A549 (cell line): ENCODE measurements around the gene ST3GAL5. TPM values are rescaled to one million over a fixed set of nuclear protein-coding genes. Genes with fewer than 3 reads are reported as not detected.

Source experiments
- ATAC-seq, 2 experiments: fragments of 200-7000 bp in 1 of 2; fragments of >200 bp in 1 of 2; cut with Nextera tagmentation in 1 of 2; cut with Tn5 transposase in 1 of 2; 3 replicates each; pipeline versions ENCODE4 v1.8.0 to v1.9.1; 2018 to 2020; ENCODE audit warnings: mild to moderate bottlenecking in 1 of 2, moderate library complexity in 1 of 2
- CTCF ChIA-PET: fragments of 300-600 bp; sonication (Branson Sonifier 250); formaldehyde crosslinking; extraction: SDS; loops from one replicate; lab custom pipeline; 2021; ENCODE audit warnings: antibody characterized with exemption, inconsistent platforms; lab: Yijun Ruan, JAX
- POLR2A ChIA-PET: fragments of 350-600 bp; formaldehyde crosslinking; extraction: SDS; loops from one replicate; lab custom pipeline; 2021; ENCODE audit warnings: antibody characterized with exemption, inconsistent platforms; lab: Yijun Ruan, JAX
- DNase-seq, 2 experiments: peaks; one replicate each; pipeline versions ENCODE4 v3.0.0 to v3.0.0-alpha.2; 2011 to 2016; ENCODE audit warnings: low read depth in 1 of 2, low spot score in 1 of 2
- FAIRE-seq: peaks from 2 replicates; lab custom pipeline; 2011; peaks lifted over from hg19 to GRCh38; lab: Jason Lieb, UNC
- H3K27ac ChIP-seq, 2 experiments: fragments of >200 bp; sonication (Bioruptor Twin); formaldehyde crosslinking; 3 replicates each; pipeline ENCODE4 v1.5.1; 2016 to 2017
- H3K4me1 ChIP-seq: fragments of >200 bp; sonication (Bioruptor Twin); formaldehyde crosslinking; 3 replicates; pipeline ENCODE4 v1.6.1; 2016
- H3K4me2 ChIP-seq: fragments of >200 bp; sonication (Bioruptor Twin); formaldehyde crosslinking; 3 replicates; pipeline ENCODE4 v1.6.1; 2016
- H3K4me3 ChIP-seq: fragments of >200 bp; sonication (Bioruptor Twin); formaldehyde crosslinking; 3 replicates; pipeline ENCODE4 v1.5.1; 2016
- H3K9me3 ChIP-seq: fragments of >200 bp; sonication (Bioruptor Twin); formaldehyde crosslinking; 3 replicates; pipeline ENCODE4 v1.6.1; 2016
- CBX8 ChIP-seq: fragments of 200-600 bp; sonication (generic); IDR thresholded peaks from 2 replicates; pipeline ENCODE4 v1.6.1; 2016
- CEBPB ChIP-seq, 2 experiments: fragments of >200 bp in 1 of 2; sonication (Bioruptor Twin) in 1 of 2; formaldehyde crosslinking in 1 of 2; IDR thresholded peaks; 2 replicates each; pipeline ENCODE4 v1.6.1; 2012 to 2016
- CHD2 ChIP-seq: fragments of 150-350 bp; IDR thresholded peaks from 2 replicates; pipeline ENCODE4 v1.6.1; 2014; ENCODE audit warnings: low read length; ENCODE audit not compliant: partially characterized antibody
- CHD4 ChIP-seq: fragments of 200-600 bp; sonication (generic); IDR thresholded peaks from 2 replicates; pipeline ENCODE4 v1.6.1; 2016; ENCODE audit warnings: antibody characterized with exemption, mild to moderate bottlenecking, borderline replicate concordance
- EHF ChIP-seq: fragments of 250-450 bp; sonication (Bioruptor Pico); IDR thresholded peaks from 2 replicates; pipeline ENCODE4 v1.5.0; 2020; ENCODE audit warnings: mild to moderate bottlenecking
- EP300 ChIP-seq, 2 experiments: fragments of >200 bp; sonication (Bioruptor Twin); formaldehyde crosslinking; IDR thresholded peaks; 2 replicates in 1 of 2; 3 replicates in 1 of 2; pipeline ENCODE4 v1.6.1; 2016 to 2017
- FOSB ChIP-seq: fragments of 250-450 bp; sonication (Bioruptor Pico); IDR thresholded peaks from 2 replicates; pipeline ENCODE4 v1.5.0; 2020; ENCODE audit warnings: mild to moderate bottlenecking, moderate library complexity
- HDAC2 ChIP-seq: fragments of 200-600 bp; sonication (generic); IDR thresholded peaks from 2 replicates; pipeline ENCODE4 v1.6.1; 2016
- HEYL ChIP-seq: fragments of 250-450 bp; sonication (Bioruptor Pico); IDR thresholded peaks from 2 replicates; pipeline ENCODE4 v1.8.0; 2021; ENCODE audit warnings: mild to moderate bottlenecking, moderate library complexity
- HOXA7 ChIP-seq: fragments of 250-450 bp; sonication (Bioruptor Pico); IDR thresholded peaks from 2 replicates; pipeline ENCODE4 v1.5.0; 2020; ENCODE audit warnings: mild to moderate bottlenecking, moderate library complexity
- NFE2L2 ChIP-seq: fragments of 150-350 bp; conservative IDR thresholded peaks from 2 replicates; pipeline ENCODE4 v1.6.1; 2014; ENCODE audit warnings: low read length
- TP53 ChIP-seq: fragments of 250-450 bp; sonication (Bioruptor Pico); IDR thresholded peaks from 2 replicates; pipeline ENCODE4 v1.5.0; 2021; ENCODE audit warnings: mild to moderate bottlenecking, moderate library complexity
- ZC3H11A ChIP-seq: fragments of 450-650 bp; IDR thresholded peaks from 2 replicates; pipeline ENCODE4 v1.6.1; 2014; ENCODE audit warnings: antibody characterized with exemption, mild to moderate bottlenecking
- WGBS: methylation state at CpG from one replicate; pipeline ENCODE4 v1.1.6; 2017; ENCODE audit errors: missing lambda C conversion rate; 5-methylcytosine and 5-hydroxymethylcytosine counted together
- polyA plus RNA-seq, 4 experiments: library from polyadenylated mRNA; depleted of rRNA in 3 of 4; stranded (reverse); fragments of >200 nt; fragmentation: RNase III in 1 of 4; extraction: RNeasy Plus Mini Kit Qiagen cat#74134 plus additional on column Dnase treatment in 1 of 4; gene quantifications; 2 replicates in 3 of 4; 3 replicates in 1 of 4; pipeline ENCODE4 v1.2.3, GENCODE V29; 2011 to 2017
- TF ChIP-seq, protein P1 (sequence below): fragments of >200 bp; sonication (Bioruptor Twin); formaldehyde crosslinking; IDR thresholded peaks from 3 replicates; pipeline ENCODE4 v1.5.1; 2016
- TF ChIP-seq, protein P2 (sequence below): fragments of >200 bp; sonication (Bioruptor Twin); formaldehyde crosslinking; IDR thresholded peaks from 2 replicates; pipeline ENCODE4 v1.6.1; 2016
- TF ChIP-seq, protein P3 (sequence below): fragments of 200-600 bp; sonication (generic); IDR thresholded peaks from 2 replicates; pipeline ENCODE4 v1.6.1; 2016; ENCODE audit warnings: antibody characterized with exemption, mild to moderate bottlenecking, moderate library complexity
- TF ChIP-seq, protein P4 (sequence below): IDR thresholded peaks from 2 replicates; pipeline ENCODE4 v1.6.1; 2012

Gene ST3GAL5
- polyA plus RNA-seq, 2 of the 4 experiments (the other 2 are of a cell fraction), result 36.9 to 119 TPM

DNA sequence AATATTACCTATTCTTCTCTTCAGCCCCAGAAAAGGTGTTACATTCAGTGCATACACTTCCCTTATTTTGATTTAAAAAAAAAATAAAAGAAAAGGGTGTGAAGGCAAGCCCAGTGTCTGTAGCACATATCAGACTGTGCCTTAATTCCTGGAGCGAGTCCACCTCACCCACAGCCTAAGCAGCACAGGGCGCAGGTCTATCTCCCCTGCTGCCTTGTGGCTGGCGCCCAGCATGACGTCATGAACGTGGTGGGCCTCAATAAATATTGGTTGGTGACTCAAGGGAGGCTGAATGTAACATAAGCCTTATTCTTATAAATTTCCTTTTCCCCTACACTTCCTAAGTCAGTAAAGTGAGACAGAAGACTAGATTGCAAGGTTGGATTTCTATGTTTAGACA, 26.4 kb downstream of the ST3GAL5 start:
- ATAC-seq (no peak), DNase-seq (no peak), FAIRE-seq (no peak)
- no peaks in the 10 kb centered on the region for H3K9me3 ChIP-seq
- TF ChIP-seq ZC3H11A (no peak), CEBPB (IDR thresholded peaks at IDR 0.05) (no peak), HDAC2 (no peak), EP300 (IDR thresholded peaks at IDR 0.05) (no peak), TP53 (CRISPR knock-in tag) (no peak), FOSB (CRISPR knock-in tag) (no peak)
- TF ChIP-seq, protein P1, sequence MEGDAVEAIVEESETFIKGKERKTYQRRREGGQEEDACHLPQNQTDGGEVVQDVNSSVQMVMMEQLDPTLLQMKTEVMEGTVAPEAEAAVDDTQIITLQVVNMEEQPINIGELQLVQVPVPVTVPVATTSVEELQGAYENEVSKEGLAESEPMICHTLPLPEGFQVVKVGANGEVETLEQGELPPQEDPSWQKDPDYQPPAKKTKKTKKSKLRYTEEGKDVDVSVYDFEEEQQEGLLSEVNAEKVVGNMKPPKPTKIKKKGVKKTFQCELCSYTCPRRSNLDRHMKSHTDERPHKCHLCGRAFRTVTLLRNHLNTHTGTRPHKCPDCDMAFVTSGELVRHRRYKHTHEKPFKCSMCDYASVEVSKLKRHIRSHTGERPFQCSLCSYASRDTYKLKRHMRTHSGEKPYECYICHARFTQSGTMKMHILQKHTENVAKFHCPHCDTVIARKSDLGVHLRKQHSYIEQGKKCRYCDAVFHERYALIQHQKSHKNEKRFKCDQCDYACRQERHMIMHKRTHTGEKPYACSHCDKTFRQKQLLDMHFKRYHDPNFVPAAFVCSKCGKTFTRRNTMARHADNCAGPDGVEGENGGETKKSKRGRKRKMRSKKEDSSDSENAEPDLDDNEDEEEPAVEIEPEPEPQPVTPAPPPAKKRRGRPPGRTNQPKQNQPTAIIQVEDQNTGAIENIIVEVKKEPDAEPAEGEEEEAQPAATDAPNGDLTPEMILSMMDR, result no peak
- no peaks in the 10 kb centered on the region for H3K4me1 ChIP-seq
- H3K27ac ChIP-seq, result no peak overlapping the region
- no peak overlapping the region for H3K4me3 ChIP-seq
- CTCF ChIA-PET, result interaction anchor here (3.1 to 4.9 kb wide), 2 partner anchors 35 to 218 kb away, joined by 15 to 17 read pairs; no protein-coding TSS in a partner anchor
- H3K4me2 ChIP-seq, result no peak overlapping the region
- 84% methylated on average over 5 of the region's 5 CpGs for WGBS
- POLR2A ChIA-PET, result no interaction called here

DNA sequence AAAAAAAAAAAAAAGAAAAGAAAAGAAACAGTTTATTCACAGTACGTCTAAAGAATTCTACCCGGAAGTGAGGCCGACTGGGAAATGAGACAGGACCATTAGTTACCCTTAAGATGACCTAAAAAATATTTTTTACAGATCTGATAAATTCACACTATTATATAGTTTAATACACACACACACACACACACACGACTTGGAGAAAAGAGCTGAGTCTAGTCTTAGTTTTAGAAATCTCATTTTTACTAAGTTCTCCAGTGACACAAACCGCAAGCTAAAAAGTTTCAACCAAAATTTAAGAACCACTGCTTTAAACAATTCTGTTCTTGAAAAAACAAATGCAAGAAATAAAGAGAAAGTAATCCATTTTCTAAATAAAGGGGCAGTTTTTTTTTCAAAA, 27.1 kb downstream of the ST3GAL5 start:
- FAIRE-seq (no peak), DNase-seq (no peak), ATAC-seq (no peak)
- Histone ChIP-seq H3K4me2 (no peak overlapping the region), H3K4me1 (no peaks in the 10 kb centered on the region), H3K27ac (no peak overlapping the region), H3K4me3 (no peak overlapping the region), H3K9me3 (no peaks in the 10 kb centered on the region)
- TF ChIP-seq HOXA7 (CRISPR knock-in tag) (no peak), HEYL (no peak), CHD4 (no peak), NFE2L2 (no peak), EP300 (IDR thresholded peaks at IDR 0.05) (no peak), CHD2 (no peak), FOSB (CRISPR knock-in tag) (no peak), CBX8 (no peak), EHF (CRISPR knock-in tag) (no peak)
- TF ChIP-seq, protein P2, sequence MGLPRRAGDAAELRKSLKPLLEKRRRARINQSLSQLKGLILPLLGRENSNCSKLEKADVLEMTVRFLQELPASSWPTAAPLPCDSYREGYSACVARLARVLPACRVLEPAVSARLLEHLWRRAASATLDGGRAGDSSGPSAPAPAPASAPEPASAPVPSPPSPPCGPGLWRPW, result no peak
- TF ChIP-seq, protein P3, sequence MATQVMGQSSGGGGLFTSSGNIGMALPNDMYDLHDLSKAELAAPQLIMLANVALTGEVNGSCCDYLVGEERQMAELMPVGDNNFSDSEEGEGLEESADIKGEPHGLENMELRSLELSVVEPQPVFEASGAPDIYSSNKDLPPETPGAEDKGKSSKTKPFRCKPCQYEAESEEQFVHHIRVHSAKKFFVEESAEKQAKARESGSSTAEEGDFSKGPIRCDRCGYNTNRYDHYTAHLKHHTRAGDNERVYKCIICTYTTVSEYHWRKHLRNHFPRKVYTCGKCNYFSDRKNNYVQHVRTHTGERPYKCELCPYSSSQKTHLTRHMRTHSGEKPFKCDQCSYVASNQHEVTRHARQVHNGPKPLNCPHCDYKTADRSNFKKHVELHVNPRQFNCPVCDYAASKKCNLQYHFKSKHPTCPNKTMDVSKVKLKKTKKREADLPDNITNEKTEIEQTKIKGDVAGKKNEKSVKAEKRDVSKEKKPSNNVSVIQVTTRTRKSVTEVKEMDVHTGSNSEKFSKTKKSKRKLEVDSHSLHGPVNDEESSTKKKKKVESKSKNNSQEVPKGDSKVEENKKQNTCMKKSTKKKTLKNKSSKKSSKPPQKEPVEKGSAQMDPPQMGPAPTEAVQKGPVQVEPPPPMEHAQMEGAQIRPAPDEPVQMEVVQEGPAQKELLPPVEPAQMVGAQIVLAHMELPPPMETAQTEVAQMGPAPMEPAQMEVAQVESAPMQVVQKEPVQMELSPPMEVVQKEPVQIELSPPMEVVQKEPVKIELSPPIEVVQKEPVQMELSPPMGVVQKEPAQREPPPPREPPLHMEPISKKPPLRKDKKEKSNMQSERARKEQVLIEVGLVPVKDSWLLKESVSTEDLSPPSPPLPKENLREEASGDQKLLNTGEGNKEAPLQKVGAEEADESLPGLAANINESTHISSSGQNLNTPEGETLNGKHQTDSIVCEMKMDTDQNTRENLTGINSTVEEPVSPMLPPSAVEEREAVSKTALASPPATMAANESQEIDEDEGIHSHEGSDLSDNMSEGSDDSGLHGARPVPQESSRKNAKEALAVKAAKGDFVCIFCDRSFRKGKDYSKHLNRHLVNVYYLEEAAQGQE, result no peak
- TF ChIP-seq, protein P1, result no peak
- TF ChIP-seq, protein P4, sequence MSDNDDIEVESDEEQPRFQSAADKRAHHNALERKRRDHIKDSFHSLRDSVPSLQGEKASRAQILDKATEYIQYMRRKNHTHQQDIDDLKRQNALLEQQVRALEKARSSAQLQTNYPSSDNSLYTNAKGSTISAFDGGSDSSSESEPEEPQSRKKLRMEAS, result no peak
- WGBS, result 75% methylated on average over 5 of the region's 5 CpGs
- ChIA-PET POLR2A (no interaction called here), CTCF (interaction anchor here (0.7 kb wide), 1 partner anchor 812 kb away, joined by 3 read pairs; no protein-coding TSS in a partner anchor)
